T follicular helper cell (primary cell): ENCODE results near the gene NUP98.

Experiments used
- DNase-seq: peaks from one replicate; pipeline ENCODE4 v3.0.0-alpha.2; 2020; ENCODE audit warnings: low read depth

NUP98 gene

GRCh38 chr11:3641191-3641590 is 156.2 kb downstream of the NUP98 start:
- DNase-seq, result no peak

- no peak for DNase-seq
Measured at GRCh38 chr11:3639841-3640240, 157.5 kb downstream of the NUP98 start.

GRCh38 chr11:3638513-3638912 is 158.8 kb downstream of the NUP98 start:
- no peak for DNase-seq

GRCh38 chr11:3637201-3637600 is 160.2 kb downstream of the NUP98 start:
- DNase-seq, result no peak

- DNase-seq, result no peak
Measured at GRCh38 chr11:3635641-3636375, 161.5 kb downstream of the NUP98 start.

- DNase-seq, result no peak
Measured at GRCh38 chr11:3632070-3632660, 165.2 kb downstream of the NUP98 start.

GRCh38 chr11:3631331-3631730 is 166.0 kb downstream of the NUP98 start:
- DNase-seq, result no peak

- DNase-seq, result no peak
Measured at GRCh38 chr11:3627291-3627690, 170.1 kb downstream of the NUP98 start.

- DNase-seq, result no peak
Measured at GRCh38 chr11:3626250-3626960, 170.9 kb downstream of the NUP98 start.
